Endothelial cell of umbilical vein (primary cell): ENCODE results near the gene ADM5. TPM values are rescaled to one million over a fixed set of nuclear protein-coding genes. Genes with fewer than 3 reads are reported as not detected.

Experiments
- BruUV-seq: library from RNA; stranded (reverse); fragments of 400-500 nt; replicated peaks from 2 replicates; lab custom pipeline; 2021; lab: Mats Ljungman, UMichigan
- CTCF ChIA-PET: fragments of 300-600, 350-600 bp; sonication (Branson Sonifier 250); formaldehyde crosslinking; loops from one replicate; lab custom pipeline; 2021; ENCODE audit warnings: antibody characterized with exemption, inconsistent platforms; lab: Charles Lee
- POLR2A ChIA-PET: fragments of 300-600, 350-600 bp; sonication (Branson Sonifier 250); formaldehyde crosslinking; loops from one replicate; lab custom pipeline; 2021; ENCODE audit warnings: antibody characterized with exemption, inconsistent platforms; lab: Charles Lee
- DNase-seq: peaks from one replicate; pipeline ENCODE4 v3.0.0-alpha.2; 2011; ENCODE audit warnings: low read depth, low spot score
- FAIRE-seq: peaks from 2 replicates; lab custom pipeline; 2011; peaks lifted over from hg19 to GRCh38; lab: Jason Lieb, UNC
- H2AFZ ChIP-seq: 2 replicates; pipeline ENCODE4 v1.6.0; 2012; ENCODE audit warnings: low read depth, low read length, control low read depth, inconsistent platforms
- H3K27ac ChIP-seq: 2 replicates; pipeline ENCODE4 v1.5.1; 2011; ENCODE audit warnings: low read depth, mild to moderate bottlenecking, control low read depth, low read length, moderate library complexity; ENCODE audit not compliant: insufficient read depth
- H3K27me3 ChIP-seq, 2 experiments: 2 replicates each; pipeline versions ENCODE4 v1.6.0 to v1.6.1; 2011; ENCODE audit warnings: low read length in 2 of 2, mixed read lengths in 1 of 2; ENCODE audit not compliant: control insufficient read depth in 2 of 2, insufficient read depth in 2 of 2
- H3K36me3 ChIP-seq, 2 experiments: 2 replicates in 1 of 2; 3 replicates in 1 of 2; pipeline ENCODE4 v1.5.1; 2011; ENCODE audit warnings: low read length in 2 of 2, mild to moderate bottlenecking in 1 of 2, moderate library complexity in 1 of 2; ENCODE audit not compliant: control insufficient read depth in 2 of 2, insufficient read depth in 2 of 2; ENCODE audit errors: extremely low read depth in 1 of 2
- H3K4me1 ChIP-seq: 3 replicates; pipeline ENCODE4 v1.5.1; 2011; ENCODE audit warnings: mild to moderate bottlenecking, low read length; ENCODE audit not compliant: control insufficient read depth, insufficient read depth; ENCODE audit errors: extremely low read depth
- H3K4me2 ChIP-seq: 2 replicates; pipeline ENCODE4 v1.6.1; 2011; ENCODE audit warnings: low read length, control low read depth, mixed read lengths; ENCODE audit not compliant: insufficient read depth
- H3K4me3 ChIP-seq, 3 experiments: fragments of 200-600 bp in 1 of 3; sonication (generic), shearing (Covaris generic) in 1 of 3; replicated peaks in 1 of 3; 2 replicates each; pipeline ENCODE4 v1.5.1; 2011 to 2016; ENCODE audit warnings: control low read depth in 3 of 3, low read length in 3 of 3, mild to moderate bottlenecking in 2 of 3, inconsistent platforms in 1 of 3, low read depth in 1 of 3, moderate library complexity in 1 of 3; ENCODE audit not compliant: insufficient read depth in 1 of 3
- H3K79me2 ChIP-seq: 2 replicates; pipeline ENCODE4 v1.6.0; 2012; ENCODE audit warnings: low read length, inconsistent platforms; ENCODE audit not compliant: control insufficient read depth, insufficient read depth
- H3K9ac ChIP-seq: replicated peaks from 2 replicates; pipeline ENCODE3; 2011; ENCODE audit warnings: low read length, control low read depth; ENCODE audit not compliant: insufficient read depth; ENCODE audit errors: extremely low read depth
- H3K9me1 ChIP-seq: replicated peaks from 3 replicates; pipeline ENCODE4 v1.6.0; 2011; ENCODE audit warnings: mild to moderate bottlenecking, low read length; ENCODE audit not compliant: control insufficient read depth, insufficient read depth; ENCODE audit errors: extremely low read depth
- H3K9me3 ChIP-seq: replicated peaks from 2 replicates; pipeline ENCODE4 v1.5.1; 2012; ENCODE audit warnings: low read length, inconsistent platforms; ENCODE audit not compliant: control insufficient read depth, insufficient read depth
- H4K20me1 ChIP-seq: replicated peaks from 2 replicates; pipeline ENCODE3; 2011; ENCODE audit warnings: mild to moderate bottlenecking, low read length; ENCODE audit not compliant: control insufficient read depth, insufficient read depth; ENCODE audit errors: extremely low read depth
- EZH2 ChIP-seq: IDR thresholded peaks from 2 replicates; pipeline ENCODE4 v1.6.1; 2012; ENCODE audit warnings: borderline replicate concordance, low read depth, mild to moderate bottlenecking, moderate library complexity, low read length, inconsistent platforms; ENCODE audit not compliant: severe bottlenecking
- FOS ChIP-seq: IDR thresholded peaks from 2 replicates; pipeline ENCODE4 v1.6.1; 2011; ENCODE audit warnings: mild to moderate bottlenecking, low read length, moderate library complexity, borderline replicate concordance; ENCODE audit not compliant: insufficient read depth
- GATA2 ChIP-seq: IDR thresholded peaks from 2 replicates; pipeline ENCODE4 v1.7.0; 2011; ENCODE audit warnings: low read depth, mild to moderate bottlenecking, moderate library complexity, mixed read lengths, low read length; ENCODE audit not compliant: insufficient read length, insufficient read depth
- JUN ChIP-seq: IDR thresholded peaks from 2 replicates; pipeline ENCODE4 v1.6.1; 2011; ENCODE audit warnings: borderline replicate concordance, low read depth; ENCODE audit not compliant: insufficient read length, insufficient read depth
- MYC ChIP-seq: IDR thresholded peaks from one replicate; pipeline ENCODE4 v1.6.1; 2011; ENCODE audit warnings: mild to moderate bottlenecking, low read depth, low read length
- POLR2A ChIP-seq: IDR thresholded peaks from 2 replicates; pipeline ENCODE4 v1.6.1; 2012; ENCODE audit warnings: low read depth, mild to moderate bottlenecking, control low read depth, low read length
- POLR2AphosphoS5 ChIP-seq: IDR thresholded peaks from 2 replicates; pipeline ENCODE4 v1.6.1; 2012; ENCODE audit warnings: low read depth, mild to moderate bottlenecking, control low read depth, low read length, moderate library complexity; ENCODE audit not compliant: insufficient read depth
- dilution Hi-C: fragments of 300-500 bp; cut with MboI; formaldehyde crosslinking; loops from one replicate; pipeline ENCODE4 v1.15.0; 2019; ENCODE audit warnings: low sequenced_read_pairs; ENCODE audit not compliant: extremely low pct_ligation_motif_present
- intact Hi-C: fragments of 100-400 bp; cut with micrococcal nuclease; formaldehyde crosslinking; loops from one replicate; pipeline ENCODE4 v1.10.0; 2022
- polyA plus RNA-seq, 4 experiments: library from polyadenylated mRNA; depleted of rRNA in 3 of 4; stranded (reverse) in 3 of 4; unstranded in 1 of 4; fragments of >200 nt; gene quantifications; 2 replicates each; pipeline versions ENCODE4 v1.2.1 to v1.2.3, GENCODE V29; 2011 to 2012; ENCODE audit warnings: missing spikeins in 1 of 4
- total RNA-seq: library from RNA; stranded (reverse); gene quantifications from 2 replicates; pipeline ENCODE4 v1.2.3, GENCODE V29; 2021
- TF ChIP-seq, protein P1 (sequence below), 2 donors: IDR thresholded peaks; 1 replicate in 1 of 2; 2 replicates in 1 of 2; pipeline ENCODE4 v1.5.1; 2011; ENCODE audit warnings: low read length in 2 of 2, mild to moderate bottlenecking in 2 of 2, moderate library complexity in 2 of 2, control low read depth in 1 of 2, inconsistent platforms in 1 of 2, low read depth in 1 of 2; ENCODE audit not compliant: insufficient read depth in 1 of 2; ENCODE audit errors: extremely low read depth in 1 of 2
- TF ChIP-seq, protein P2 (sequence below): IDR thresholded peaks from 2 replicates; pipeline ENCODE4 v1.6.1; 2011; ENCODE audit not compliant: insufficient read depth, insufficient read length

Gene ADM5
- total and polyA plus RNA-seq, 2 donors (not counting 3 experiments of a cell fraction or from before 2014, with no cell fraction given), result 3.3 to 4.4 TPM

DNA sequence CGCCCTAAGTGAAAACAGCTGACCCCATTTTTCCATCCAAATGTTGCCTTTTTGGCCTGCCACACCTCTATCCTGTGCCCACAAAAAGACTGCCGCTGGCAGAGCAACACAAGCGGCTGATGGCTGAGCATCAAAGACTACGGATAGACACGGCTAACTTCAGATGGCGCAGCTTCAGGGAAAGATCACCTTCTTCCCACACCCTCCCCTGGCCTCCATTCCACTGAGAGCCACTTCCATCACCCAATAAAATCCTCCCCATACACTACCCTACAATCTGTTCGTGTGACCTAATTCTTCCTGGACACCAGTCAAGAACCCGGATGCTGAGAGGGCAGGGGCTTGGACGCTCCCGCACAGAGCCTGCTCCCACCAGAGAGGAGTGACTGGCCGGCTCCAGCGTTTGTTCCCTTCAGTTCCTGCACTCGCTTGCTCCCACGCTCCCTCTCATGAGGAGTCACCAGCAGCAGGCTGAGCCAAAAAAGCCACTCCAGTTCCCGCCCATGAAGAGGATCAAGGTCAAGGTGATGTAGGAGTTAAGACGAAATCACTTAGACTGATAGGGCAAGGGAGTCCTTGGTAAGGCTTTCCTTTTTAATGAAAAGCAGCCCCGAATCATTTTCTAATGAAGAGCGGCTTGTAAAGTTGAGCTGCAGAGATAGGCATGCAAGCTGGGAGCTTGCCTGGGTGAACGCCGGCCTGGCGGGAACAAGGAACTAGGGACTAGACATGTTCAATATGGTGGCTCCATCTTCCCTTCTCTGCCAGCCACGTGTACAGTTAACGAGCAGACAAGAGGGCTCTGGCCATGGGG is 38.0 kb downstream of the ADM5 start:
- FAIRE-seq, result no peak
- CTCF ChIA-PET, result interaction anchor here (2.1 kb wide), 1 partner anchor 10 kb away, joined by 7 read pairs; no protein-coding TSS in a partner anchor
- Histone ChIP-seq H3K9ac (no peak overlapping the region), H3K27ac (no peak overlapping the region), H3K9me1 (no peaks in the 10 kb centered on the region), H3K79me2 (no peaks in the 10 kb centered on the region), H2AFZ (no peak overlapping the region), H3K36me3 (no peaks in the 10 kb centered on the region), H4K20me1 (no peaks in the 10 kb centered on the region), H3K9me3 (no peaks in the 10 kb centered on the region), H3K4me3 (no peak overlapping the region), H3K27me3 (no peaks in the 10 kb centered on the region), H3K4me1 (no peaks in the 10 kb centered on the region), H3K4me2 (no peak overlapping the region)
- no peak for TF ChIP-seq EZH2
- intact Hi-C loops, result no loop called here
- DNase-seq, result no peak
- POLR2A ChIA-PET, result no interaction called here
- no TSS peak for BruUV-seq
- dilution Hi-C loops, result no loop called here

- Histone ChIP-seq H4K20me1 (no peaks in the 10 kb centered on the region), H3K36me3 (no peaks in the 10 kb centered on the region), H3K4me2 (no peak overlapping the region), H3K27me3 (no peaks in the 10 kb centered on the region), H3K27ac (no peak overlapping the region), H3K9me3 (no peaks in the 10 kb centered on the region), H3K4me1 (no peaks in the 10 kb centered on the region), H3K9ac (no peak overlapping the region), H3K4me3 (no peak overlapping the region), H3K9me1 (no peaks in the 10 kb centered on the region), H2AFZ (no peak overlapping the region), H3K79me2 (no peaks in the 10 kb centered on the region)
- ChIA-PET POLR2A (interaction anchor here (0.7 kb wide), 1 partner anchor 129 kb away, joined by 4 read pairs; no protein-coding TSS in a partner anchor), CTCF (interaction anchor here (0.9 to 1.4 kb wide), 2 partner anchors 13 to 23 kb away, joined by 3 to 9 read pairs; no protein-coding TSS in a partner anchor)
- dilution Hi-C loops (no loop called here), intact Hi-C loops (no loop called here)
- no peak for TF ChIP-seq MYC
- TF ChIP-seq, protein P1, sequence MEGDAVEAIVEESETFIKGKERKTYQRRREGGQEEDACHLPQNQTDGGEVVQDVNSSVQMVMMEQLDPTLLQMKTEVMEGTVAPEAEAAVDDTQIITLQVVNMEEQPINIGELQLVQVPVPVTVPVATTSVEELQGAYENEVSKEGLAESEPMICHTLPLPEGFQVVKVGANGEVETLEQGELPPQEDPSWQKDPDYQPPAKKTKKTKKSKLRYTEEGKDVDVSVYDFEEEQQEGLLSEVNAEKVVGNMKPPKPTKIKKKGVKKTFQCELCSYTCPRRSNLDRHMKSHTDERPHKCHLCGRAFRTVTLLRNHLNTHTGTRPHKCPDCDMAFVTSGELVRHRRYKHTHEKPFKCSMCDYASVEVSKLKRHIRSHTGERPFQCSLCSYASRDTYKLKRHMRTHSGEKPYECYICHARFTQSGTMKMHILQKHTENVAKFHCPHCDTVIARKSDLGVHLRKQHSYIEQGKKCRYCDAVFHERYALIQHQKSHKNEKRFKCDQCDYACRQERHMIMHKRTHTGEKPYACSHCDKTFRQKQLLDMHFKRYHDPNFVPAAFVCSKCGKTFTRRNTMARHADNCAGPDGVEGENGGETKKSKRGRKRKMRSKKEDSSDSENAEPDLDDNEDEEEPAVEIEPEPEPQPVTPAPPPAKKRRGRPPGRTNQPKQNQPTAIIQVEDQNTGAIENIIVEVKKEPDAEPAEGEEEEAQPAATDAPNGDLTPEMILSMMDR (IDR thresholded peaks at IDR 0.05; ENCODE audit: extremely low read depth in 1 of 2, insufficient read depth in 1 of 2, low read depth in 1 of 2, low read length in 2 of 2), result no peak
- no peak for TF ChIP-seq EZH2
- TF ChIP-seq, protein P2, sequence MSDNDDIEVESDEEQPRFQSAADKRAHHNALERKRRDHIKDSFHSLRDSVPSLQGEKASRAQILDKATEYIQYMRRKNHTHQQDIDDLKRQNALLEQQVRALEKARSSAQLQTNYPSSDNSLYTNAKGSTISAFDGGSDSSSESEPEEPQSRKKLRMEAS, result no peak
- TF ChIP-seq JUN, result no peak
- TF ChIP-seq POLR2AphosphoS5, result no peak
- TF ChIP-seq GATA2, result no peak
- no peak for TF ChIP-seq POLR2A
- no peak for TF ChIP-seq FOS
- FAIRE-seq, result no peak
- no peak for DNase-seq
- BruUV-seq, result no TSS peak
Observed at GRCh38 chr19:49730166-49730565, 40.8 kb downstream of the ADM5 start.
